GM12865 (cell line): ENCODE data around the gene DKK3.

Source experiments
- DNase-seq: peaks from one replicate; pipeline ENCODE4 v3.0.0; 2010; ENCODE audit warnings: low read depth
- H3K4me3 ChIP-seq: 2 replicates; pipeline ENCODE4 v1.5.1; 2011; ENCODE audit warnings: mild to moderate bottlenecking, low read depth, low read length, control low read depth
- CTCF ChIP-seq: IDR thresholded peaks from 2 replicates; pipeline ENCODE4 v1.5.1; 2011; ENCODE audit warnings: low read length, control low read depth, low read depth, inconsistent platforms; ENCODE audit not compliant: insufficient read depth; ENCODE audit errors: missing control alignments

The DKK3 gene

GRCh38 chr11:11966826-11967668, 41.4 kb downstream of the DKK3 start:
- DNase-seq, result peak; percentile 75
- H3K4me3 ChIP-seq, result no peak overlapping the region
- TF ChIP-seq CTCF, result peak; percentile 90

GRCh38 chr11:11966354-11966741, 42.1 kb downstream of the DKK3 start:
- H3K4me3 ChIP-seq, result no peak overlapping the region
- no peak for DNase-seq
- TF ChIP-seq CTCF, result no peak

- DNase-seq, result no peak
- TF ChIP-seq CTCF, result no peak
- H3K4me3 ChIP-seq, result no peak overlapping the region
Measured at GRCh38 chr11:11965656-11966353, 42.6 kb downstream of the DKK3 start.

GRCh38 chr11:11965192-11965591, 43.2 kb downstream of the DKK3 start:
- no peak for DNase-seq
- H3K4me3 ChIP-seq, result no peak overlapping the region
- TF ChIP-seq CTCF, result no peak

- DNase-seq, result no peak
- TF ChIP-seq CTCF, result no peak
- H3K4me3 ChIP-seq, result no peak overlapping the region
Measured at GRCh38 chr11:11964774-11965150, 43.7 kb downstream of the DKK3 start.

- no peak for TF ChIP-seq CTCF
- H3K4me3 ChIP-seq, result no peak overlapping the region
- no peak for DNase-seq
Measured at GRCh38 chr11:11963842-11964773, 44.3 kb downstream of the DKK3 start.
